GM21381 (cell line): ENCODE results near the gene CAD.
"Not testable (repeated sequence)": the region's sequence is repeated elsewhere in the genome, so short reads cannot be mapped to it uniquely, and the experiment has no call there.

ENCODE experiments used
- ATAC-seq: cut with Tn5 transposase; IDR thresholded peaks from one replicate; pipeline ENCODE4 v1.9.1; 2021; ENCODE audit warnings: mild to moderate bottlenecking, moderate library complexity; ENCODE audit not compliant: unreplicated experiment

CAD gene

DNA sequence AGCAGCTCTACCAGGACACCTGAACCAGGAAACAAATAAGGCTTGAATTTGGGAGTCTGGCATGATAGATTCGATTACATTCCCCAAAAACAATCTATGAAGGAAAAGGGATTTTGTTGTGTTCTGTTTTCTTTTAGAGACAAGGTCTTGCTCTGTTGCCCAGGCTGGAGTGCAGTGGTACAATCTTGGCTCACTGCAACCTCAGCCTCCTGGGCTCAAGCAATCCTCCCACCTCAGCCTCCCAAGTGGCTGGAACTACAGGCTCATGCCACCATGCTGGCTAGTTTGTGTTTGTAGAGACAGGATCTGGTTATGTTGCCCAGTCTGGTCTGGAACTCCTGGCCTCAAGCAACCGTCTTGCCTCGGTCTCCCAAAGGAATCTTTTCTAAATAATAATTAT, 19.1 kb upstream of the CAD start:
- ATAC-seq: not testable (repeated sequence)

DNA sequence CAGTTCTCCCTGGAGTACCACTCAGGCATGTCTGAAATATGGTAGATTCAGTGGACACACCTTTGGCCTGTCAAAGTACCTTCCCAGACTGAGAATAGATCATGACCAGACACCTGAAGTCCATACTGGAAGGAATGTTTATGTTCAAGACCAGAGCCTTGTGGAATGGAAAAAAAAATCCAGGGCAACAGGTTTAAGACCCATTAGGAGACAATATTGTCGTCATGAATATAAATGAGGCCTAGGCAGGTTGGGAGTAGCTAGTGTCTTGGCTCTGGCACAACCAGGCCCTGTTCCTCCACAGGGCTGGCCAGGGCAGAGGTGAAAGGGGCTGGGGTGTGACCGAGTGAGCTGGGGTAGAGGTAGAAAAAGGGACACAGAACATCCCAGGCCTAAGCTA, 18.5 kb upstream of the CAD start:
- ATAC-seq: no peak

- ATAC-seq: no peak
These were observed 17.9 kb upstream of the CAD start for GRCh38 chr2:27199241-27199640.

DNA sequence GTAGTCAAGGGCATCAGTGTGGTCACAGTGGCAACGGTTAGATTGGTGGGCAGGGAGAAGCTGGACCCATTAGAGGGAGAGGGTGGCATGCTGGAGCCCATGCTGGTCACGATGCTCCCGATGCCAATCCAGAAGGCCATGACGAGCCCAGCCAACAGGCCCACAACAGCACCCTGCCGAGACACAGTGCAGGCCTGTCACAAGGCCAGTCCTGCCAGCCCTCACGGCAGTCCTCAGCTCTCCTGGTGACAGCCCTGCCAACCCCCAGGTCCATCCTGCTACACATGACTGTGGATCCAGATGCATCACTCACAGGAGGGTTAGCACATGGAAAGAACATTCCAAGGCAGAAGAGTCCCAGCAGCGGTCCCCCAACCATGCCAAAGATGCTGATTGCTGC, 15.5 kb upstream of the CAD start:
- no peak for ATAC-seq

DNA sequence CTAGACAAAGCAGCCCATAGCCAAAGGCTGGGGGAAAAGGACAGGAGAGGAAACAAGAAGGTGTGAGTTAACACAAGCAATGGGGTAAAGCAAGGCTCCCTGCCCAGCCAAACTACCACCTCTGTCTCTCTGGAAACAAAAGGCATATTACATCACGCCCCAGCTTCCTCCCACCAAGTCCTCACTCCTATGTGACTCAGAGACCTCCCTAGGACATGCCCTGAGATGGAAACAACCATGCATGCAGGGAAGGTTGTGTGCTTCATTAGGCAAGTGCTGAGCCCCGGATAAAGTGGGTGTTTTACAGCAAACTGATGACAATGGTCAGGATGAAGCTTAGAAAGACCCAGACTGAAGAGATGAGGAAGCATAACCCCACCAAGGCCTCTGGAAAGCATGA, 14.3 kb upstream of the CAD start:
- ATAC-seq: no peak

GRCh38 chr2:27203741-27204140, 13.4 kb upstream of the CAD start:
- ATAC-seq: no peak

GRCh38 chr2:27204566-27204965, 12.6 kb upstream of the CAD start:
- no peak for ATAC-seq

GRCh38 chr2:27205206-27205605, 12.0 kb upstream of the CAD start:
- ATAC-seq: no peak

DNA sequence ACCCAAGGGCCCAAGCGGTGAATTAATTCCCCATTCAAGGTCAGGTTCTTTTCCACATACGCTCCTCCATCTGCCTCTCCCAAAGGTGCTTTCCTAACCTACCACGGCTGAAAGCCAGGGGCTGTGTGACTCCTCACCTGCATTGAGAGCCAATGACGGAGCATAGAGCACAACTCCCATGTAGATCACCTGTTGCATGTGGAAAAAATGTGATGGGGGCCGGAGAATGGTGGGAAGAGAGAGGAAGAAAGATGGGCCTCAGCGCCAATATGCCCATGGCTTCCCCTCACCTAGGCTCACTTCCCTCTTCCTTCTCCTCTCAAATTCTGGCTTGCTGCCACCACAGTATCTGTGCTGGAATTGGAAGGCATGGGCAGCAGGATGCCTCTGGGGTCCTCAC, 10.8 kb upstream of the CAD start:
- ATAC-seq: no peak

GRCh38 chr2:27208486-27209050, 8.6 kb upstream of the CAD start:
- ATAC-seq: no peak

- no peak for ATAC-seq
These were observed 7.4 kb upstream of the CAD start for GRCh38 chr2:27209621-27210401.

- ATAC-seq: no peak
These were observed 5.8 kb upstream of the CAD start for GRCh38 chr2:27211241-27211942.

DNA sequence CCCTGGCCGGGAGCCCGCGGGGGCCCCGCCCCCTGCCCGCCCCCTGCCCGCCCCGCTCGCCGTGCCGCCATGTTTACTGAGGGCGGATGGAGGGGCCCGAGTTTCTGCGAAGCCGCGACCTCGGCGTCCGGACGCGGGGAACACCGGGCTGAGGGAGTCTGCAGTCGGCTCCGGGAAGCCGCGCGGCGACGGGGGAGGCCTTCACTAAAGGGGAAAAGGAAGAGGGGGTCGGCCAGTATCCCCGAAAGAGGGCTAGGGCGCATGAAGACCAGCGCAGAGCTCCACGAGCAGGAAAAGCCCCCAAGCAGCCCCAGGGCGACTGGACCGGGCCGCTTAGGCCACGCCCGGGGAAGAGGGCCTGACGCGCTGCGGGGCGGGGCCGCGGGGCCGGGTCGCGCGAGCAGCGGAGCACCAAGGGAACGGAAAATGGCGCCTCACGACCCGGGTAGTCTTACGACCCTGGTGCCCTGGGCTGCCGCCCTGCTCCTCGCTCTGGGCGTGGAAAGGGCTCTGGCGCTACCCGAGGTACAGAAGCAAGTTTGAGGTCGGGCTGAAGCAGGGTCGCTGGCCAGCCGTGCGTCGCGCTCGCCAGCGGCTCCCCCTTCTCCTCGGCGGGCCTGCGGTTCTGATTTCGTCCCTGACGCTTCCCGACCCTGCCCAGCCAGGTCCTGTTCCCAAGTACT, 5.1 kb upstream of the CAD start, which contains the start of the genes ATRAID and SLC5A6:
ATRAID (plus strand) TSS at position 99 of the 683 bp plus-strand sequence; CDS start at position 427, 328 bp downstream.
SLC5A6 (minus strand) TSS at position 326 of the 683 bp plus-strand sequence. CDS start 4,618 bp downstream, outside the sequence.
- peak; percentile 81 for ATAC-seq

GRCh38 chr2:27212626-27213471, 4.3 kb upstream of the CAD start:
- ATAC-seq: no peak

DNA sequence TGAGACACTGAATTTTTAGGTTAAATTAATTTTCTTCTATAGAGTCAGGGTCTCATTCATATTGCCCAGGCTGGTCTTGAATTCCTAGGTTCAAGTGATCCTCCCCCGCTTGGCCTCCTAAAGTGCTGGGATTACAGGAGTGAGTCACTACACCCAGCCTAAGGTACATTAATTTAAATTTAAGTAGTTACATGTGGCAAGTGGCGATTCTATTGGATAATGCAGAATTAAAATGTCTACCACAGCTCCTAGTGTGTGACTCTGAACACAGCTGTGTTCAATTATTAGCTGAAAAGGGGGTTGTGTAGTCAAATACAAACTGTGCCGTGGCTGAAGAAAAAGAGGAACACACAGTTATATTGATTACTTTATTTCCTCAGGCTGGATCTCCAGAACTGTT, 2.2 kb upstream of the CAD start:
- ATAC-seq: no peak

- ATAC-seq: no peak
These were observed 592 bp upstream of the CAD start for GRCh38 chr2:27216416-27217137.

DNA sequence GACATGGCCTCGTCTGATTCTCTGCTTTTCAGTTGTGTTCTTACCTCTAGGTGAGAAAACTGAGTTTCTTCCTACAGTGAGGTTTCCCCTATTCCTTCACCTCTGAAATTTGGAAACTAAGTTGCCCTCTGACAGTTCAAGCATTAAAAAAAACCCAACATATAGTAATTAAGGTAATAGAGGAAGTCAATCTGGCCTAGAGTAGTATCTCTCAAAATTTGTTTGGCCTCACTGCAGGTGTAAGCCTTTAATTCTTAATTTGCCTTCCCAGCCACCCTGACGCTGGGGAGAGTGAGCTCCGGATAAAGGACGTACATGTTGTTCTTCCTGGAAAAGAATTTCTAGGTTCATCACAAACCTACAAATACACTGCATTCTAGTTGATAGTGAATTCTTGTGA, 1.4 kb downstream of the CAD start:
- no peak for ATAC-seq

GRCh38 chr2:27219091-27219490, 1.9 kb downstream of the CAD start:
- ATAC-seq: no peak

DNA sequence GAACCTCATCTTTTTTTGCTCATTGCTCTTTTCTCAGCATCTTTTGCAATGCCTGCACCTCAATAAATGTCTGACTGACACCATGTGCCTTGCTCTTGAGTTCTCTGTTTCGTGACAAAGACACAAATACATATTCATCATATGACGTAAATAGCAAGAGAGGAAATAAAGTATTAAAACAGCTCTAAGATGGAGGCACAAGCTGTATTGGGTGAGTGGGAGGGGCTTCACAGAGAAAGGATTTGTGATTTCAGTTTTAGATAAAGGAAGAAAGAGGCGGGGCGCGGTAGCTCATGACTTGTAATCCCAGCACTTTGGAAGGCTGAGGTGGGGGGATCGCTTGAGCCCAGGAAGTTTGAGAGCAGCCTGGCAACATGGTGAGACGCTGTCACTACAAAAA, 2.9 kb downstream of the CAD start:
- ATAC-seq: no peak

GRCh38 chr2:27221166-27221565, 4.0 kb downstream of the CAD start:
- ATAC-seq: no peak
